Upper lobe of right lung (tissue), 1 donor: ENCODE data around the gene CELF6. TPM values are rescaled to one million over a fixed set of nuclear protein-coding genes. Genes with fewer than 3 reads are reported as not detected.

Experiments
- ATAC-seq: fragments of 200-7000 bp; cut with Tn5 transposase; one replicate; pipeline ENCODE4 v1.9.1; 2020; ENCODE audit warnings: mild to moderate bottlenecking, moderate library complexity
- DNase-seq: peaks from one replicate; pipeline ENCODE4 v3.0.0-alpha.2; 2020
- H3K27ac ChIP-seq: fragments of 200-600 bp; one replicate; pipeline ENCODE4 v1.8.0; 2022
- H3K27me3 ChIP-seq: fragments of 200-600 bp; one replicate; pipeline ENCODE4 v1.8.0; 2022; ENCODE audit warnings: mild to moderate bottlenecking
- H3K36me3 ChIP-seq: fragments of 200-600 bp; one replicate; pipeline ENCODE4 v1.8.0; 2022
- H3K4me1 ChIP-seq: fragments of 200-600 bp; one replicate; pipeline ENCODE4 v1.8.0; 2022
- H3K4me3 ChIP-seq: fragments of 200-600 bp; one replicate; pipeline ENCODE4 v1.8.0; 2022; ENCODE audit warnings: mild to moderate bottlenecking
- H3K9me3 ChIP-seq: fragments of 200-600 bp; one replicate; pipeline ENCODE4 v1.8.0; 2022
- intact Hi-C: fragments of 100-400 bp; cut with DNase I; formaldehyde crosslinking; loops from one replicate; pipeline ENCODE4 v1.11.0; 2022
- total RNA-seq: library from RNA; stranded (reverse); fragmentation: NEBNext Ultra II Directional; extraction: Animal tissue kit (Norgen Biotek cat#: 25700); gene quantifications from one replicate; pipeline ENCODE4 v1.2.1, GENCODE V29; 2021
- TF ChIP-seq, protein P1 (sequence below): fragments of 200-600 bp; IDR thresholded peaks from one replicate; pipeline ENCODE4 v1.8.0; 2022; ENCODE audit warnings: antibody characterized with exemption
- donor health status: DM: no; HTN: yes; CAD: no; lungs with severe emphysema.

Gene CELF6
- total RNA-seq, 1 donor from 2014 or later = 5.4 TPM

DNA sequence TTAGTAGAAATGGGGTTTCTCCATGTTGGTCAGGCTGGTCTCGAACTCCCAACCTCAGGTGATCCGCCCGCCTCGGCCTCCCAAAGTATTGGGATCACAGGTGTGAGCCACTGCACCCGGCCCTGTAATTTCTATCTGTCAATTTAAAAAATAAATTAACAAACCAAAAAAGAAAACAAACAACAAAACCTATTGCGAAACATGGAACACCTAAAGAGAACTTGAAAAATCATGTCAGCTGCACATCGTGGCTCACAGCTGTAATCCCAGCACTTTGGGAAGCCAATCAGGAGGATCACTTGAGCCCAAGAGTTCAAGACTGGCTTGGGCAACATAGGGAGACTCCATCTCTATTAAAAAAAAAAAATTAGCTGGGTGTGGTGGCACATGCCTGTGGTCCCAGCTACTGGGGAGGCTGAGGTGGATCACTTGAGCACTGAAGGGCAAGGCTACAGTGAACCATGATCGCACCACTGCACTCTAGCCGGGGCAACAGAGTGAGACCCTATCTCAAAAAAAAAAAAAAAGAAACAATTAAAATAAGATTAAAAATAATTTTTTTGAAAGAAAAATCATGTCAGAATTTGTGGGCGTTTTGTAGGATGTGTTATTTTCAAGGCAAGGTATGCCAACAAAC lies 67.2 kb downstream of the CELF6 start:
- Histone ChIP-seq H3K36me3 (peaks cover 98% of the 10 kb centered on the region), H3K27me3 (no peaks in the 10 kb centered on the region), H3K4me1 (no peaks in the 10 kb centered on the region), H3K9me3 (no peaks in the 10 kb centered on the region), H3K27ac (no peak overlapping the region), H3K4me3 (no peak overlapping the region)
- DNase-seq = no peak
- ATAC-seq = no peak
- TF ChIP-seq, protein P1, sequence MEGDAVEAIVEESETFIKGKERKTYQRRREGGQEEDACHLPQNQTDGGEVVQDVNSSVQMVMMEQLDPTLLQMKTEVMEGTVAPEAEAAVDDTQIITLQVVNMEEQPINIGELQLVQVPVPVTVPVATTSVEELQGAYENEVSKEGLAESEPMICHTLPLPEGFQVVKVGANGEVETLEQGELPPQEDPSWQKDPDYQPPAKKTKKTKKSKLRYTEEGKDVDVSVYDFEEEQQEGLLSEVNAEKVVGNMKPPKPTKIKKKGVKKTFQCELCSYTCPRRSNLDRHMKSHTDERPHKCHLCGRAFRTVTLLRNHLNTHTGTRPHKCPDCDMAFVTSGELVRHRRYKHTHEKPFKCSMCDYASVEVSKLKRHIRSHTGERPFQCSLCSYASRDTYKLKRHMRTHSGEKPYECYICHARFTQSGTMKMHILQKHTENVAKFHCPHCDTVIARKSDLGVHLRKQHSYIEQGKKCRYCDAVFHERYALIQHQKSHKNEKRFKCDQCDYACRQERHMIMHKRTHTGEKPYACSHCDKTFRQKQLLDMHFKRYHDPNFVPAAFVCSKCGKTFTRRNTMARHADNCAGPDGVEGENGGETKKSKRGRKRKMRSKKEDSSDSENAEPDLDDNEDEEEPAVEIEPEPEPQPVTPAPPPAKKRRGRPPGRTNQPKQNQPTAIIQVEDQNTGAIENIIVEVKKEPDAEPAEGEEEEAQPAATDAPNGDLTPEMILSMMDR = no peak
- intact Hi-C loops = no loop called here

DNA sequence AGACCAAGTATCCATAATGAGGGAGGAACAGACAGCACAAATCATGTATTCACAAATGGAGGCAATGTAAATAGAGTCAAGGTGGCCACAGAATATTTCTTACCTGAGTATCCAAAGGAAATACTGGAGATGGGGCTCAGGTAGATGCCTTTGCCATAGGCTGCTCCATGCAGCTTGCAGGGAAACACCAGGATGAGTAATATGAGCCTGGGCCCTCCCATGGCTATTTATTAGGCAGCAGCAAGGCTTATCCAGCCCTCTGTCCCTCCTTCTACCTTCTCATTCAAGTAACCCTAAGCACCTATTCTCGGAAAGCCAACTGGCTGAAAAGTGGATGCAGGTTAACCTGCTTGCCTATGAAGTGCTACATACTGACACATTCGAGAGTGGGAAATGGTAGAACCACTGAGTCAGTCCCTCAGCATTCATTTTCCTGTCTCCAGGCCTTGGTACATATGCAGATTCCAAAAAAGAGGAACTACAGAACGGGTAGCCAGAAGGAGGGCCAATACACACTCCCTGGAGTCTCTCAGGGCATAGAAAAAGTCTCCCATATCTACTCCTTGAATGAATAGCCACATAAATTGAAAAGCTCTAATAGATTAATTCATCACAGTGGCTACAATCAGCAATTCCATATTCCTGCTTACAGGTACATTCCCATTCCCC lies 70.7 kb downstream of the CELF6 start:
- TF ChIP-seq, protein P1 = no peak
- H3K27me3 ChIP-seq = no peaks in the 10 kb centered on the region
- no peak overlapping the region for H3K27ac ChIP-seq
- H3K4me1 ChIP-seq = no peaks in the 10 kb centered on the region
- no peak overlapping the region for H3K4me3 ChIP-seq
- H3K9me3 ChIP-seq = no peaks in the 10 kb centered on the region
- H3K36me3 ChIP-seq = peaks cover 93% of the 10 kb centered on the region
- ATAC-seq (peak; percentile 48), DNase-seq (no peak)
- intact Hi-C loops = no loop called here

DNA sequence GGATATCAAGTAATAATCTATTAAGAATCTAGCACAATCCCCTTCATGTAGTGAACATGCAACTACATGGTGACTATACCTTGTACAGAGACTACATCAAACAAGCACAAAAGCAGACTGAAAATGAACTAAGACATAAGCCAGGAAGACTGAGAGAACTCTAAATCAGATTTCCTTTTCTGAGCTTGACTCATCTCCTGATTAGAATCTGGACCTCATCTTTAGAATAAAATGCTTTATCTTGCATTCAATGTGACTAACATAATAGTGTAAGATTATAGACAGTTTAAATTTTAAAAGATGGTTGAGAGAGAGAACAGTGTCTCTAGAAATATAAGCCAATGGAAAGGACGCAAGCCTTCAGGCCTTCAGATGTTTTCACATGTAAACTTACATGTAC lies 71.4 kb downstream of the CELF6 start:
- ATAC-seq = no peak
- no peak overlapping the region for H3K4me3 ChIP-seq
- H3K9me3 ChIP-seq = no peaks in the 10 kb centered on the region
- H3K4me1 ChIP-seq = no peaks in the 10 kb centered on the region
- H3K36me3 ChIP-seq = peaks cover 92% of the 10 kb centered on the region
- no peaks in the 10 kb centered on the region for H3K27me3 ChIP-seq
- intact Hi-C loops = no loop called here
- DNase-seq = no peak
- TF ChIP-seq, protein P1 = no peak
- no peak overlapping the region for H3K27ac ChIP-seq

DNA sequence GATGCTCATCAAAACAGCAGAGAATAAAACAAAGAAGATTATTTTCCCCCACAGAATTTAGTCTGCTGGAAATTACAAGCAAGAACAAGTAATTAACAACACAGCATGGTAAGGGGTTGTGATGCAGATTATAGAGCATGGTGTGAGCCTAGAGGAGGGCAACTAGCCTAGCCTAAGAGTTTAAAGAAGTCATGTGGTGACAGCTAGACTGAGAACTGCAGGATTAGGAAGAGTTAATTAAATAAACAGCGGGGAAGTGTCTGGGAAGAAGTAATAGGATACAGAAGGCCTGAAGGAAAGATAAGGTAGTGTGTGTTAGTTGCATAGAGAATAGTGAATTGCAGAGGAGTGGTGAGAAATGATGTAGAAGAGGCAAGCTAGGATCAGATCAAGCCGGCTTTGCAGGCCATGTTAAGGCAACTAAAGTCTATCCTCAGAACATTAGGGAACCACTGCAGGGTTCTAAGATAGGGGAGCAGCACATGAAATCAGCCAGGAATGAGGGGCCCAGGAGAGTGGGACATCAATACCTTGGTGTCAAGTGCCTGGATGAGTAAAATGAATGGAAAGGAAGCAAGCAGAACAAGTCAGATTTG lies 77.1 kb downstream of the CELF6 start:
- no peak overlapping the region for H3K27ac ChIP-seq
- peaks cover 73% of the 10 kb centered on the region for H3K36me3 ChIP-seq
- TF ChIP-seq, protein P1 = no peak
- H3K27me3 ChIP-seq = no peaks in the 10 kb centered on the region
- H3K9me3 ChIP-seq = no peaks in the 10 kb centered on the region
- no peak overlapping the region for H3K4me3 ChIP-seq
- ATAC-seq (no peak), DNase-seq (no peak)
- intact Hi-C loops = no loop called here
- no peaks in the 10 kb centered on the region for H3K4me1 ChIP-seq

DNA sequence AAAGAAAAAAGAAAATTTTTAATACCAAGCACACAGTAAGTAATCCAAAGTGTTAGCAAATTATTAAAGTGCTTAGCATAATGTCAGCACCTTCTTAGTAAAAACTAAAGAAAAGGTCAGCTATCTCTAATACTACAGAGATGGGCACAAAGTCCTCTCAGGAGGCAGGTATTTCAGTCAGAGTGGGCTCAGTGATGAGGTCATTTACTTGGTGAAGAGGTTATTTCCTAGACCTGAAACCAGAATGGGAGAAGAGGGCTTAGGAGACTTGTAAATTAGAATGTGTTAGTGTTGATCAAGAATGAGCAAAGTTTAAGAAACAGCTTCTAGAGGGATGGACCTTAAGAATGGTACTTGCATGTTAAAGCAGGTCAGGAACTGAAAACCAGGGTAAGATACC lies 80.3 kb downstream of the CELF6 start:
- TF ChIP-seq, protein P1 = no peak
- ATAC-seq (no peak), DNase-seq (no peak)
- Histone ChIP-seq H3K27ac (no peak overlapping the region), H3K36me3 (peaks cover 48% of the 10 kb centered on the region), H3K4me1 (no peaks in the 10 kb centered on the region), H3K27me3 (no peaks in the 10 kb centered on the region), H3K9me3 (no peaks in the 10 kb centered on the region), H3K4me3 (no peak overlapping the region)
- intact Hi-C loops = no loop called here
